OCI-LY3 (cell line): ENCODE data around the gene HMGN4.

Experiments
- EZH2phosphoT487 ChIP-seq: fragments of 200-600 bp; shearing (Covaris generic); IDR thresholded peaks from 2 replicates; pipeline ENCODE4 v1.6.1; 2018; ENCODE audit warnings: antibody characterized with exemption, mixed run types, low read depth
- TF ChIP-seq, protein P1 (sequence below): fragments of 200-600, 300-600 bp; sonication (generic); IDR thresholded peaks from 2 replicates; pipeline ENCODE4 v1.5.1; 2014; ENCODE audit warnings: antibody characterized with exemption, low read length, low read depth

DNA sequence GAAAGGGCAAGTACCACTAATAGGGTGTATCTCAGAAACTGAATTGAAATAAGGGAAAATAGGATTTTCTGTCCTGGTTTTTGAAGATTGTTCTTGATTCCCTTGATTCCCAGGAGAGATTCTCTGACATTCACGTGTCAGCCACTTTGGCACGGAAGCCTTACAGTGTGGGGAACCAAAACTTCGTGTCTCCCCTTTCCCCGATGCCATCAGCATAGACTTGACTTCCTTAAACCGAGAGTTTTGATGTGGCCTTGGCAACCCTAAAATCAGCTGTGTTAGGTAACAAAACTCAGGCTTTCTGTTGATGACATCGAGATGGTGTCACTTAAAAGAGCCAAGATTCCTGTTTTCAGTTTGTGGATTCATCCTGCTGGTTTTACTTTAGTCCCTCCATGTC lies 7.5 kb downstream of the HMGN4 start:
- TF ChIP-seq EZH2phosphoT487: no peak
- TF ChIP-seq, protein P1, sequence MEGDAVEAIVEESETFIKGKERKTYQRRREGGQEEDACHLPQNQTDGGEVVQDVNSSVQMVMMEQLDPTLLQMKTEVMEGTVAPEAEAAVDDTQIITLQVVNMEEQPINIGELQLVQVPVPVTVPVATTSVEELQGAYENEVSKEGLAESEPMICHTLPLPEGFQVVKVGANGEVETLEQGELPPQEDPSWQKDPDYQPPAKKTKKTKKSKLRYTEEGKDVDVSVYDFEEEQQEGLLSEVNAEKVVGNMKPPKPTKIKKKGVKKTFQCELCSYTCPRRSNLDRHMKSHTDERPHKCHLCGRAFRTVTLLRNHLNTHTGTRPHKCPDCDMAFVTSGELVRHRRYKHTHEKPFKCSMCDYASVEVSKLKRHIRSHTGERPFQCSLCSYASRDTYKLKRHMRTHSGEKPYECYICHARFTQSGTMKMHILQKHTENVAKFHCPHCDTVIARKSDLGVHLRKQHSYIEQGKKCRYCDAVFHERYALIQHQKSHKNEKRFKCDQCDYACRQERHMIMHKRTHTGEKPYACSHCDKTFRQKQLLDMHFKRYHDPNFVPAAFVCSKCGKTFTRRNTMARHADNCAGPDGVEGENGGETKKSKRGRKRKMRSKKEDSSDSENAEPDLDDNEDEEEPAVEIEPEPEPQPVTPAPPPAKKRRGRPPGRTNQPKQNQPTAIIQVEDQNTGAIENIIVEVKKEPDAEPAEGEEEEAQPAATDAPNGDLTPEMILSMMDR: no peak
